Measurements from ENCODE around the gene ZFYVE19.

The ZFYVE19 gene

GRCh38 chr15:40828447-40829036 is 21.7 kb downstream of the ZFYVE19 start, which contains the start of gene PPP1R14D:
PPP1R14D (minus strand) TSS chr15:40828708; CDS start chr15:40828641, 67 bp downstream.
- TF ChIP-seq CTCF (IDR thresholded peaks at IDR 0.05), result no peak
- no peak within 1 kb of the TSS for H3K4me3 ChIP-seq
- no peak for DNase-seq (ENCODE audit: low spot score)
- no peak within 1 kb of the TSS for H3K27ac ChIP-seq

- Histone ChIP-seq H3K27ac (no peak overlapping the region), H3K4me3 (no peak overlapping the region)
- DNase-seq (ENCODE audit: low spot score), result no peak
- TF ChIP-seq CTCF (IDR thresholded peaks at IDR 0.05), result no peak
Observed at GRCh38 chr15:40829115-40829514, 22.2 kb downstream of the ZFYVE19 start.

- no peak overlapping the region for H3K4me3 ChIP-seq
- no peak overlapping the region for H3K27ac ChIP-seq
- no peak for TF ChIP-seq CTCF (IDR thresholded peaks at IDR 0.05)
- DNase-seq (ENCODE audit: low spot score), result no peak
Observed at GRCh38 chr15:40830884-40831283, 24.0 kb downstream of the ZFYVE19 start.

- no peak overlapping the region for H3K4me3 ChIP-seq
- TF ChIP-seq CTCF (IDR thresholded peaks at IDR 0.05), result no peak
- DNase-seq (ENCODE audit: low spot score), result no peak
- no peak overlapping the region for H3K27ac ChIP-seq
Observed at GRCh38 chr15:40831861-40832260, 25.0 kb downstream of the ZFYVE19 start.

- no peak for TF ChIP-seq CTCF (IDR thresholded peaks at IDR 0.05)
- H3K27ac ChIP-seq, result no peak overlapping the region
- no peak for DNase-seq (ENCODE audit: low spot score)
- H3K4me3 ChIP-seq, result no peak overlapping the region
Observed at GRCh38 chr15:40832903-40833302, 26.0 kb downstream of the ZFYVE19 start.

- H3K4me3 ChIP-seq, result no peak overlapping the region
- no peak overlapping the region for H3K27ac ChIP-seq
- TF ChIP-seq CTCF (IDR thresholded peaks at IDR 0.05), result no peak
- DNase-seq (ENCODE audit: low spot score), result no peak
Observed at GRCh38 chr15:40836020-40836419, 29.1 kb downstream of the ZFYVE19 start.

- no peak for DNase-seq (ENCODE audit: low spot score)
- H3K27ac ChIP-seq, result no peak overlapping the region
- no peak for TF ChIP-seq CTCF (IDR thresholded peaks at IDR 0.05)
- no peak overlapping the region for H3K4me3 ChIP-seq
Observed at GRCh38 chr15:40838756-40839155, 31.9 kb downstream of the ZFYVE19 start.

Measured in coronary artery (tissue), 2 donors.